GM21723 (cell line): ENCODE measurements around the gene LHX5.
A peak's percentile ranks its signal among the peaks of the same experiment; 100 is the strongest.

Source experiments
- ATAC-seq: cut with Tn5 transposase; IDR thresholded peaks from one replicate; pipeline ENCODE4 v1.9.1; 2021; ENCODE audit warnings: mild to moderate bottlenecking, moderate library complexity; ENCODE audit not compliant: unreplicated experiment

Gene LHX5

GRCh38 chr12:113440947-113441782, 30.5 kb downstream of the LHX5 start:
- no peak for ATAC-seq

- no peak for ATAC-seq
Measured at GRCh38 chr12:113440336-113440735, 31.3 kb downstream of the LHX5 start.

- no peak for ATAC-seq
Measured at GRCh38 chr12:113439606-113440030, 32.1 kb downstream of the LHX5 start.

GRCh38 chr12:113439301-113439597, 32.4 kb downstream of the LHX5 start:
- ATAC-seq: no peak

GRCh38 chr12:113438523-113439300, 33.0 kb downstream of the LHX5 start:
- ATAC-seq: no peak

GRCh38 chr12:113437729-113438100, 34.0 kb downstream of the LHX5 start:
- ATAC-seq: no peak

- no peak for ATAC-seq
Measured at GRCh38 chr12:113436993-113437728, 34.5 kb downstream of the LHX5 start.

GRCh38 chr12:113436586-113436985, 35.1 kb downstream of the LHX5 start:
- ATAC-seq: no peak

GRCh38 chr12:113435367-113435766, 36.3 kb downstream of the LHX5 start:
- ATAC-seq: no peak

GRCh38 chr12:113432986-113433385, 38.7 kb downstream of the LHX5 start:
- no peak for ATAC-seq

GRCh38 chr12:113428482-113428881, 43.2 kb downstream of the LHX5 start:
- no peak for ATAC-seq

GRCh38 chr12:113427882-113428281, 43.8 kb downstream of the LHX5 start:
- no peak for ATAC-seq

GRCh38 chr12:113425960-113426453, 45.7 kb downstream of the LHX5 start:
- no peak for ATAC-seq

GRCh38 chr12:113424915-113425823, 46.5 kb downstream of the LHX5 start:
- no peak for ATAC-seq

- ATAC-seq: no peak
Measured at GRCh38 chr12:113424456-113424855, 47.2 kb downstream of the LHX5 start.

GRCh38 chr12:113422886-113423669, 48.6 kb downstream of the LHX5 start:
- no peak for ATAC-seq

- peak; percentile 87 for ATAC-seq
Measured at GRCh38 chr12:113422030-113422885, 49.4 kb downstream of the LHX5 start, which contains the start of gene SDSL. TSS of gene SDSL (plus strand) at chr12:113422380. CDS start at chr12:113427983, 5,603 bp downstream.

- ATAC-seq: no peak
Measured at GRCh38 chr12:113420996-113421595, 50.6 kb downstream of the LHX5 start.
